GM23338 (cell line): ENCODE data around the gene ROCK1.

Experiments used
- CREB1 ChIP-seq: fragments of 250-450 bp; sonication (Bioruptor Pico); IDR thresholded peaks from 2 replicates; pipeline ENCODE4 v1.5.0; 2020; ENCODE audit warnings: low read depth, mild to moderate bottlenecking, moderate library complexity
- EZH2 ChIP-seq: fragments of 200-600 bp; sonication (generic); IDR thresholded peaks from one replicate; pipeline ENCODE4 v1.8.0; 2017; ENCODE audit warnings: antibody characterized with exemption, mild to moderate bottlenecking, low read depth; ENCODE audit not compliant: unreplicated experiment
- EZH2phosphoT487 ChIP-seq: fragments of 200-600 bp; sonication (generic); IDR thresholded peaks from one replicate; pipeline ENCODE4 v1.8.1; 2018; ENCODE audit warnings: antibody characterized with exemption; ENCODE audit not compliant: unreplicated experiment
- POLR2AphosphoS5 ChIP-seq: IDR thresholded peaks from 2 replicates; pipeline ENCODE4 v1.6.1; 2016; ENCODE audit warnings: antibody characterized with exemption, low read depth
- STAT1 ChIP-seq: IDR thresholded peaks from one replicate; pipeline ENCODE4 v1.6.1; 2016; ENCODE audit warnings: antibody characterized with exemption; ENCODE audit not compliant: unreplicated experiment
- ZNF114 ChIP-seq: fragments of 250-450 bp; sonication (Bioruptor Pico); IDR thresholded peaks from 2 replicates; pipeline ENCODE4 v1.5.0; 2020; ENCODE audit warnings: mild to moderate bottlenecking, moderate library complexity
- TF ChIP-seq, protein P1 (sequence below), 2 experiments: fragments of 200-600 bp in 1 of 2; sonication (generic) in 1 of 2; conservative IDR thresholded peaks; 2 replicates each; pipeline versions ENCODE4 v1.5.1 to v1.6.1; 2016 to 2017; ENCODE audit warnings: antibody characterized with exemption in 2 of 2, low read depth in 2 of 2, mild to moderate bottlenecking in 2 of 2, moderate library complexity in 1 of 2
- TF ChIP-seq, protein P2 (sequence below): IDR thresholded peaks from 2 replicates; pipeline ENCODE4 v1.6.1; 2016; ENCODE audit warnings: antibody characterized with exemption
- TF ChIP-seq, protein P3 (sequence below): IDR thresholded peaks from one replicate; pipeline ENCODE4 v1.6.1; 2018; ENCODE audit warnings: antibody characterized with exemption; ENCODE audit not compliant: unreplicated experiment

DNA sequence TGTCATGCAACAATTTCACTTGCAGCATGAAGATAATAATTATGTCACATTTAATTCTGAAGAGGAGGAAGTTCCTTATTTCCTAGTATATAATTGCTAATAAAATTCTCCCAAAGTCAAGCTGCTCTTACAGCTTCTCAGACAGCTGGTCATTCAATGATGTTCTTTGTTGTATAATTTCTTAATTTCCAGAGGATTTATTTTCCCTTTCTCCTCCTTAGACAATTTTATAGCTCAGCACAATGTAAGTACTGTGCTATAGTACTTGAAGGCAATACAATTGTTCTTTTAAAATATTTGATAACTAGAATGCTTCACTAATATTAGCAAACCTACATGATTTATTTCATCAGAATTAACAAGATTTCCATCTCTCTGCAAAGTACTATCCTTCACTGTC is 73.4 kb downstream of the ROCK1 start:
- TF ChIP-seq, protein P1, sequence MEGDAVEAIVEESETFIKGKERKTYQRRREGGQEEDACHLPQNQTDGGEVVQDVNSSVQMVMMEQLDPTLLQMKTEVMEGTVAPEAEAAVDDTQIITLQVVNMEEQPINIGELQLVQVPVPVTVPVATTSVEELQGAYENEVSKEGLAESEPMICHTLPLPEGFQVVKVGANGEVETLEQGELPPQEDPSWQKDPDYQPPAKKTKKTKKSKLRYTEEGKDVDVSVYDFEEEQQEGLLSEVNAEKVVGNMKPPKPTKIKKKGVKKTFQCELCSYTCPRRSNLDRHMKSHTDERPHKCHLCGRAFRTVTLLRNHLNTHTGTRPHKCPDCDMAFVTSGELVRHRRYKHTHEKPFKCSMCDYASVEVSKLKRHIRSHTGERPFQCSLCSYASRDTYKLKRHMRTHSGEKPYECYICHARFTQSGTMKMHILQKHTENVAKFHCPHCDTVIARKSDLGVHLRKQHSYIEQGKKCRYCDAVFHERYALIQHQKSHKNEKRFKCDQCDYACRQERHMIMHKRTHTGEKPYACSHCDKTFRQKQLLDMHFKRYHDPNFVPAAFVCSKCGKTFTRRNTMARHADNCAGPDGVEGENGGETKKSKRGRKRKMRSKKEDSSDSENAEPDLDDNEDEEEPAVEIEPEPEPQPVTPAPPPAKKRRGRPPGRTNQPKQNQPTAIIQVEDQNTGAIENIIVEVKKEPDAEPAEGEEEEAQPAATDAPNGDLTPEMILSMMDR (conservative IDR thresholded peaks at IDR 0.05; ENCODE audit: low read depth in 2 of 2) = no peak
- no peak for TF ChIP-seq EZH2
- TF ChIP-seq, protein P2, sequence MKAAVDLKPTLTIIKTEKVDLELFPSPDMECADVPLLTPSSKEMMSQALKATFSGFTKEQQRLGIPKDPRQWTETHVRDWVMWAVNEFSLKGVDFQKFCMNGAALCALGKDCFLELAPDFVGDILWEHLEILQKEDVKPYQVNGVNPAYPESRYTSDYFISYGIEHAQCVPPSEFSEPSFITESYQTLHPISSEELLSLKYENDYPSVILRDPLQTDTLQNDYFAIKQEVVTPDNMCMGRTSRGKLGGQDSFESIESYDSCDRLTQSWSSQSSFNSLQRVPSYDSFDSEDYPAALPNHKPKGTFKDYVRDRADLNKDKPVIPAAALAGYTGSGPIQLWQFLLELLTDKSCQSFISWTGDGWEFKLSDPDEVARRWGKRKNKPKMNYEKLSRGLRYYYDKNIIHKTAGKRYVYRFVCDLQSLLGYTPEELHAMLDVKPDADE = no peak
- no peak for TF ChIP-seq POLR2AphosphoS5
- TF ChIP-seq, protein P3, sequence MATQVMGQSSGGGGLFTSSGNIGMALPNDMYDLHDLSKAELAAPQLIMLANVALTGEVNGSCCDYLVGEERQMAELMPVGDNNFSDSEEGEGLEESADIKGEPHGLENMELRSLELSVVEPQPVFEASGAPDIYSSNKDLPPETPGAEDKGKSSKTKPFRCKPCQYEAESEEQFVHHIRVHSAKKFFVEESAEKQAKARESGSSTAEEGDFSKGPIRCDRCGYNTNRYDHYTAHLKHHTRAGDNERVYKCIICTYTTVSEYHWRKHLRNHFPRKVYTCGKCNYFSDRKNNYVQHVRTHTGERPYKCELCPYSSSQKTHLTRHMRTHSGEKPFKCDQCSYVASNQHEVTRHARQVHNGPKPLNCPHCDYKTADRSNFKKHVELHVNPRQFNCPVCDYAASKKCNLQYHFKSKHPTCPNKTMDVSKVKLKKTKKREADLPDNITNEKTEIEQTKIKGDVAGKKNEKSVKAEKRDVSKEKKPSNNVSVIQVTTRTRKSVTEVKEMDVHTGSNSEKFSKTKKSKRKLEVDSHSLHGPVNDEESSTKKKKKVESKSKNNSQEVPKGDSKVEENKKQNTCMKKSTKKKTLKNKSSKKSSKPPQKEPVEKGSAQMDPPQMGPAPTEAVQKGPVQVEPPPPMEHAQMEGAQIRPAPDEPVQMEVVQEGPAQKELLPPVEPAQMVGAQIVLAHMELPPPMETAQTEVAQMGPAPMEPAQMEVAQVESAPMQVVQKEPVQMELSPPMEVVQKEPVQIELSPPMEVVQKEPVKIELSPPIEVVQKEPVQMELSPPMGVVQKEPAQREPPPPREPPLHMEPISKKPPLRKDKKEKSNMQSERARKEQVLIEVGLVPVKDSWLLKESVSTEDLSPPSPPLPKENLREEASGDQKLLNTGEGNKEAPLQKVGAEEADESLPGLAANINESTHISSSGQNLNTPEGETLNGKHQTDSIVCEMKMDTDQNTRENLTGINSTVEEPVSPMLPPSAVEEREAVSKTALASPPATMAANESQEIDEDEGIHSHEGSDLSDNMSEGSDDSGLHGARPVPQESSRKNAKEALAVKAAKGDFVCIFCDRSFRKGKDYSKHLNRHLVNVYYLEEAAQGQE = no peak
- no peak for TF ChIP-seq EZH2phosphoT487
- no peak for TF ChIP-seq STAT1
- no peak for TF ChIP-seq ZNF114
- TF ChIP-seq CREB1 (CRISPR knock-in tag) = no peak
